ENCODE data around the gene GREM2.

GRCh38 chr1:240516069-240516468, 95.9 kb downstream of the GREM2 start:
- TF ChIP-seq CTCF (IDR thresholded peaks at IDR 0.05; ENCODE audit: low read length) (no peak), EZH2 (IDR thresholded peaks at IDR 0.05; ENCODE audit: borderline replicate concordance, low read length) (no peak)
